K562 treated with DMSO at 1 percent for 12 hours (cell line): ENCODE data around the gene RSL1D1. TPM values are rescaled to one million over a fixed set of nuclear protein-coding genes. Genes with fewer than 3 reads are reported as not detected.

Source experiments
- total RNA-seq: library from RNA; unstranded; fragments of 300-600 nt; gene quantifications from 2 replicates; pipeline ENCODE4 v1.2.3, GENCODE V29; 2022; ENCODE audit not compliant: insufficient read depth

Gene RSL1D1
- total RNA-seq: 63.4 and 137 TPM in 2 replicates

DNA sequence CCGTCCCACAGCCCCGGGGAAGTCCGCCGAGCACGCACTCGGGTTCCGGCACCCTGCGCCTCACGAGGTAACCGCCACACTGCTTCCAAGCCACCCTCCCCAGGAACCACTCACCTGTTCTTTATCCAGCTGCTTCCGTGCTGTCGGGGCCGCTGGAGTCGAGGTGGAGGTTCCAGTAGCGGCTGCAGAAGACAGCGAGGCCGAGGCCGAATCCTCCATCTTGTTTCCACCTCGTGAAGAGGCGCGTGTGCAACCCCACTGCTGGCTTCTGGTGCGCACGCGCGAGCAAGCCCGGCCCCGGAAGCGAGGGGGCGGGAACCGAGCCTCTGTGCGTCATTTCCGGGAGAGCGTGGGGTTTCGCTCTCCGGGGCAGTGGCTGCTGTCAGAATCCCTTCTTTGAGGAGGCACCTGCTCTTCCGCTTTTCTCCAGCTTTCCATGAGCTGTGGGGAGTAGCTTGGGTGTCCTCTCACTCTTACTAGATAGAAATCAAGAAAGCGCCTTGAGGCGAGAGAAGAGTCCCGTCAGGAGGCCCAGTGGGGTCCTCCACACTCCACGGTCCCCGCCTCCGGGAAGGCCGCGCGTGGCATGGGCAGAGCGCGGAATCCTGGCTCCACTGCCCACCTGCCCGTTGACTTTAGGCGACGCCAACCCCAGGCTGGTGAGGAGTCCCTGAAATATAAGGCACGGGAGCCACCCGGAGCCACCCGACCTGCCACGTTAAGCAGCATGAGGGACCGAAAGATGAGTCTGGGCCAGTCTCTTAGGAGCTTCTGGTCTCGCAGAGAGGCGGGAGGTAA lies at the start of gene RSL1D1:
RSL1D1 (minus strand) TSS at position 249 of the 798 bp plus-strand sequence; CDS start at position 219, 30 bp downstream.

DNA sequence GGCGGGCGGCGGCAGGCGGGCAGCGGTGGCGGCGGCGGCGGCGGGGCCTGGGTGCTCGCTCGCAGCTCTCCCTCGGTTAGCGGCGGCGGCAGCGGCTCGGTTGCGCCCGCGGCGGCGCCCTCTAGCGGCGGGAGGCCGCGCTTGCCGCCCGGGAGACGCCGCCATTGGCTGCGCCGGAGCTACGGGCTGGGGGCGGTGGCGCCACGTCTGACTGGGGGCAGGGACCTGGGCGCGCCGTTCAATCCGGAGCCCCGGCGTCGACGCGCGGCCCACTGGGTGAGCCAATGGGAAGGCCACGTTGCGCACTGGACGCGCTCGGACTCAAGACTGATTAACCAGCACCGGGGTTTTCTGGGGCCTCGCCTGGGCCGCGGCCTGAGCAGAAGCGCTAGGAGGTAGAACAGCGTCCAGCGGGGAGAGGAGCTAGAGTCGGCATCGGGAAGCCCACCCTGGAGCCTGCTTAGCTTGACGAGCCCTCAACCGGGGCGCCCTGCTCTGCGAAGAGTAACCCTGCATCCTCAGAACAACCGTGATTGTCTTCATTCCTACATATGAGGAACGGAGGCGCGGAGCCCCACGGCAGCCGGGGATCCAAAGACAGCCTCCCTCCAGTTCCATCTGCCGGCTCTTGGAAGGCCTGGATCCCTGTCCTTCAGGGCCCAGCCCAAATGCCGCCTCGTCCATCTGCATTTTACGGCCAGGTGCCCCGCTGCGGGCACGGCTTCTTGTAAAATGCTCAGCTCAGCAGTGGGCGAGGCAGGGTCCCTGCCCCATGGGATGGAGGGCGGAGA lies 54.0 kb downstream of the RSL1D1 start, which contains the start of gene ZC3H7A:
ZC3H7A (minus strand) TSS at position 93 of the 791 bp plus-strand sequence. CDS start 14,904 bp downstream, outside the sequence.

Other genes starting within 250 kb of the RSL1D1 start
- gene SNN, start 183.1 kb downstream of the RSL1D1 start, total RNA-seq: 2.9 and 7.2 TPM in 2 replicates
- 42.4 and 61.1 TPM in 2 replicates for gene TXNDC11, start 108.7 kb downstream of the RSL1D1 start, total RNA-seq
- 15.6 and 30.2 TPM in 2 replicates for gene ZC3H7A, start 54.3 kb downstream of the RSL1D1 start, total RNA-seq
- 43.3 and 88.9 TPM in 2 replicates for gene GSPT1, start 64.4 kb upstream of the RSL1D1 start, total RNA-seq
- not detected in 2 replicates for gene NPIPB2, start 90.5 kb upstream of the RSL1D1 start, total RNA-seq
- gene TNFRSF17, start 113.7 kb upstream of the RSL1D1 start, total RNA-seq: not detected in 2 replicates
- 4.4 and 12.6 TPM in 2 replicates for gene SNX29, start 125.2 kb upstream of the RSL1D1 start, total RNA-seq